Endodermal cell (in vitro differentiated cells): Measurements from ENCODE around the gene PLA2G4D. TPM values are rescaled to one million over a fixed set of nuclear protein-coding genes. Genes with fewer than 3 reads are reported as not detected.

Experiments
- DNase-seq: peaks from one replicate; pipeline ENCODE4 v3.0.0-alpha.2; 2017
- H3K27ac ChIP-seq: 2 replicates; pipeline ENCODE4 v1.5.1; 2013; ENCODE audit warnings: mild to moderate bottlenecking, low read depth, low read length, moderate library complexity
- H3K27me3 ChIP-seq: 2 replicates; pipeline ENCODE4 v1.6.1; 2013; ENCODE audit warnings: mild to moderate bottlenecking, low read length, moderate library complexity; ENCODE audit not compliant: insufficient read depth, control insufficient read depth, poor library complexity, severe bottlenecking
- H3K36me3 ChIP-seq: 2 replicates; pipeline ENCODE4 v1.7.0; 2013; ENCODE audit warnings: mild to moderate bottlenecking, low read length, moderate library complexity; ENCODE audit not compliant: control insufficient read depth, insufficient read depth
- H3K4me1 ChIP-seq: one replicate; pipeline ENCODE4 v1.7.0; 2013; ENCODE audit warnings: low read length; ENCODE audit not compliant: control insufficient read depth, insufficient read depth
- H3K4me3 ChIP-seq: 2 replicates; pipeline ENCODE4 v1.5.1; 2013; ENCODE audit warnings: mild to moderate bottlenecking, low read length, moderate library complexity
- H3K9ac ChIP-seq: 2 replicates; pipeline ENCODE4 v1.6.1; 2013; ENCODE audit warnings: mild to moderate bottlenecking, low read length, moderate library complexity; ENCODE audit not compliant: poor library complexity, severe bottlenecking; ENCODE audit errors: extremely low read depth
- H3K9me3 ChIP-seq: 2 replicates; pipeline ENCODE4 v1.6.1; 2013; ENCODE audit warnings: mild to moderate bottlenecking, low read length, moderate library complexity; ENCODE audit not compliant: control insufficient read depth
- H3K27ac Mint-ChIP-seq: 2 replicates; pipeline ENCODE4 v1.8.0; 2020; ENCODE audit warnings: mixed read lengths
- H3K27me3 Mint-ChIP-seq: 2 replicates; pipeline ENCODE4 v1.8.0; 2021; ENCODE audit warnings: mild to moderate bottlenecking, mixed read lengths; ENCODE audit not compliant: insufficient read depth
- H3K36me3 Mint-ChIP-seq: 2 replicates; pipeline ENCODE4 v1.8.0; 2020; ENCODE audit warnings: low read depth, mixed read lengths
- H3K4me1 Mint-ChIP-seq: 2 replicates; pipeline ENCODE4 v1.8.0; 2020; ENCODE audit warnings: mixed read lengths
- H3K4me3 Mint-ChIP-seq: 2 replicates; pipeline ENCODE4 v1.8.0; 2020; ENCODE audit warnings: mild to moderate bottlenecking, moderate library complexity, mixed read lengths
- H3K9me3 Mint-ChIP-seq: 2 replicates; pipeline ENCODE4 v1.8.0; 2020; ENCODE audit warnings: mild to moderate bottlenecking, mixed read lengths
- WGBS, 2 experiments: methylation state at CpG; one replicate each; pipeline versions ENCODE4 v1.1.5 to v1.1.7; 2013; ENCODE audit warnings: missing lambda C conversion rate in 2 of 2, mixed read lengths in 1 of 2; ENCODE audit not compliant: insufficient coverage in 1 of 2, insufficient read length in 1 of 2; 5-methylcytosine and 5-hydroxymethylcytosine counted together
- total RNA-seq, 2 donors: library from RNA; stranded (reverse); fragmentation: NEBNext Ultra II Directional in 1 of 2; extraction: Animal tissue kit (Norgen Biotek cat#: 25700) in 1 of 2; gene quantifications; 2 replicates in 1 of 2; 3 replicates in 1 of 2; pipeline ENCODE4 v1.2.1, GENCODE V29; 2021
- TF ChIP-seq, protein P1 (sequence below): fragments of 200-600 bp; sonication (generic); conservative IDR thresholded peaks from 2 replicates; pipeline ENCODE4 v1.5.0; 2021; ENCODE audit warnings: antibody characterized with exemption, mild to moderate bottlenecking

Gene PLA2G4D
- total RNA-seq, 2 donors from 2014 or later = not detected

GRCh38 chr15:42085721-42086120 is 8.6 kb downstream of the PLA2G4D start:
- H3K9ac ChIP-seq = no peak overlapping the region
- H3K4me3 Mint-ChIP-seq = no peak overlapping the region
- 89% methylated on average over 3 of the region's 3 CpGs; no CpG with 5 or more reads in 1 of the 2 experiments for WGBS, 2 experiments
- H3K9me3 ChIP-seq = no peaks in the 10 kb centered on the region
- H3K27ac Mint-ChIP-seq = no peak overlapping the region
- TF ChIP-seq, protein P1, sequence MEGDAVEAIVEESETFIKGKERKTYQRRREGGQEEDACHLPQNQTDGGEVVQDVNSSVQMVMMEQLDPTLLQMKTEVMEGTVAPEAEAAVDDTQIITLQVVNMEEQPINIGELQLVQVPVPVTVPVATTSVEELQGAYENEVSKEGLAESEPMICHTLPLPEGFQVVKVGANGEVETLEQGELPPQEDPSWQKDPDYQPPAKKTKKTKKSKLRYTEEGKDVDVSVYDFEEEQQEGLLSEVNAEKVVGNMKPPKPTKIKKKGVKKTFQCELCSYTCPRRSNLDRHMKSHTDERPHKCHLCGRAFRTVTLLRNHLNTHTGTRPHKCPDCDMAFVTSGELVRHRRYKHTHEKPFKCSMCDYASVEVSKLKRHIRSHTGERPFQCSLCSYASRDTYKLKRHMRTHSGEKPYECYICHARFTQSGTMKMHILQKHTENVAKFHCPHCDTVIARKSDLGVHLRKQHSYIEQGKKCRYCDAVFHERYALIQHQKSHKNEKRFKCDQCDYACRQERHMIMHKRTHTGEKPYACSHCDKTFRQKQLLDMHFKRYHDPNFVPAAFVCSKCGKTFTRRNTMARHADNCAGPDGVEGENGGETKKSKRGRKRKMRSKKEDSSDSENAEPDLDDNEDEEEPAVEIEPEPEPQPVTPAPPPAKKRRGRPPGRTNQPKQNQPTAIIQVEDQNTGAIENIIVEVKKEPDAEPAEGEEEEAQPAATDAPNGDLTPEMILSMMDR = no peak
- H3K36me3 Mint-ChIP-seq = no peaks in the 10 kb centered on the region
- DNase-seq = no peak
- no peak overlapping the region for H3K27ac ChIP-seq
- no peaks in the 10 kb centered on the region for H3K27me3 ChIP-seq
- H3K27me3 Mint-ChIP-seq = peaks cover 8% of the 10 kb centered on the region
- no peaks in the 10 kb centered on the region for H3K4me1 ChIP-seq
- no peak overlapping the region for H3K4me3 ChIP-seq
- no peaks in the 10 kb centered on the region for H3K36me3 ChIP-seq
- no peaks in the 10 kb centered on the region for H3K9me3 Mint-ChIP-seq
- peaks cover 1% of the 10 kb centered on the region for H3K4me1 Mint-ChIP-seq

DNA sequence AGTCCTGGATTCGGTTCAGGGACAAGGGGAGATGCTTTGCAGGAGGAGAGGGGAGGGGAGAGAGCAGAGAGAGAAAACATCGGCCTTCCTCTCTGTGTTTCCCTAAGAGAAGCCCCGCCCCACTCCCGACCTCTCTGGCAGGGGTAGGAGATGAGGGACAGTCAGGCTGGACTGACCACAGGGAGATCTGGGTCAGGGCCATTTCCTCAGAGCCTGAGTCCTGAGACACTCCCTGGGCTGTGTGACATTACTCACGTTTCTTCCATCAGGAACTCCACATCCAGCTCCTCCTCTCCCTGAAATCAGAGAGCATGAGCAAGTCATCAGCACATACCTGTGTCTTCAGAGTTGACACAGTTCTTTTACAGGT is 9.1 kb downstream of the PLA2G4D start:
- H3K36me3 Mint-ChIP-seq = no peaks in the 10 kb centered on the region
- peaks cover 6% of the 10 kb centered on the region for H3K4me1 Mint-ChIP-seq
- H3K27ac Mint-ChIP-seq = no peak overlapping the region
- WGBS, 2 experiments = 78 to 83% methylated on average over 5 of the region's 5 CpGs
- no peak overlapping the region for H3K4me3 Mint-ChIP-seq
- H3K27ac ChIP-seq = no peak overlapping the region
- TF ChIP-seq, protein P1 = no peak
- no peaks in the 10 kb centered on the region for H3K9me3 Mint-ChIP-seq
- H3K4me1 ChIP-seq = no peaks in the 10 kb centered on the region
- no peaks in the 10 kb centered on the region for H3K36me3 ChIP-seq
- peak; percentile 52 for DNase-seq
- H3K27me3 Mint-ChIP-seq = peaks cover 10% of the 10 kb centered on the region
- H3K27me3 ChIP-seq = no peaks in the 10 kb centered on the region
- H3K9ac ChIP-seq = no peak overlapping the region
- no peak overlapping the region for H3K4me3 ChIP-seq
- no peaks in the 10 kb centered on the region for H3K9me3 ChIP-seq

DNA sequence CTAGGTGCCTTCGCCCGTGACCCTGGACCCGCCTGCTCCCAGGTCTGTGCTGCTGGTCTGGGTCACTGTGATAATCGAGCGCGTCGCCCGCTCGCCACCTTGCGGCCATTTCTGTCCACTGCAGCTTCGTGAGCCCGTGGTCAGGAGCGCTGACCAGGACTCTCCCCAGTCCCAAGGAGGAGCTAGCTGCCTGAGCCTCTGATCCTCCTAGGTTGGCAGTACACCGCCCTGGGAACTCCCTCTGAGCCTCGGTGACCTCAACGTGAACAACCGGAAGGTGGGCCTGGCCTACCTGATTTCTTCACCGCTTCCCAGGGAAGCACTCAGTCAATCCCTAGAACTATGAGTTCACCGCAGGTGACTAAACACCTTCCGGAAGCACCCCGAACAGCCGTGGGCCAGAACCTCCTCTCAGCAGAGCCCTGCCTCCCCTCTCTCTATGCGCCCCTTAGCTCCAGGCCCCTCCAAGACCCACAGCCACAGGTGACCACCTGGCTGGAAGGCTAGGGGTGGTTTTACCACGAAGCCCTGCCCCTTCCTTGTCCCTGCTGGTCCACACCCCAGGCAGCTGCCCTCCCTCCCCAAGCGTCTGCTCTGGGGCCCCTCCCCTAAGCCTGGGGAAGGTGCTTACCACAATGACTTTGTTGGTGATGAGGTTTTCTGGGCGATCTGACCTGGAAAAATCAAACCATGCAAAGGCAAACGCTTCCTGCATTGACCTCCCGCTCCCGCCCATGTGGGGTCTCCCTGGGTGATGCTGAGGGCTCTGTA is 9.7 kb downstream of the PLA2G4D start:
- Mint-ChIP-seq H3K4me1 (peaks cover 9% of the 10 kb centered on the region), H3K27ac (no peak overlapping the region), H3K9me3 (no peaks in the 10 kb centered on the region), H3K4me3 (no peak overlapping the region), H3K27me3 (peaks cover 10% of the 10 kb centered on the region), H3K36me3 (no peaks in the 10 kb centered on the region)
- 40 to 43% methylated on average over 26 to 29 of the region's 29 CpGs for WGBS, 2 experiments
- Histone ChIP-seq H3K36me3 (no peaks in the 10 kb centered on the region), H3K27ac (no peak overlapping the region), H3K4me1 (no peaks in the 10 kb centered on the region), H3K9ac (no peak overlapping the region), H3K4me3 (no peak overlapping the region), H3K9me3 (no peaks in the 10 kb centered on the region), H3K27me3 (no peaks in the 10 kb centered on the region)
- peak; percentile 94 for DNase-seq
- TF ChIP-seq, protein P1 = peak; percentile 96
